ENCODE results near the gene BRAP. TPM values are rescaled to one million over a fixed set of nuclear protein-coding genes. Genes with fewer than 3 reads are reported as not detected.

Gene BRAP
- polyA plus RNA-seq, 1 donor from 2014 or later, result 23.4 TPM

- Histone ChIP-seq H2AFZ (ENCODE audit: low read depth, low read length) (no peak overlapping the region), H3K36me3 (ENCODE audit: insufficient read depth, low read length) (peaks cover 1% of the 10 kb centered on the region), H3K4me2 (ENCODE audit: low read length) (no peak overlapping the region), H3K9me3 (ENCODE audit: low read length) (no peaks in the 10 kb centered on the region), H4K20me1 (ENCODE audit: insufficient read depth) (no peaks in the 10 kb centered on the region), H3K27ac (ENCODE audit: low read length) (no peak overlapping the region), H3F3A (ENCODE audit: insufficient read depth, low read length, poor library complexity, severe bottlenecking) (no peaks in the 10 kb centered on the region), H3K79me2 (replicated peaks; ENCODE audit: insufficient read depth, low read length) (no peaks in the 10 kb centered on the region), H3K4me3 (ENCODE audit: low read length) (no peak overlapping the region), H3K9me2 (ENCODE audit: insufficient read depth, low read length) (no peaks in the 10 kb centered on the region), H3K9ac (ENCODE audit: low read length) (no peak overlapping the region), H3K27me3 (ENCODE audit: insufficient read depth, low read depth, low read length) (no peaks in the 10 kb centered on the region)
- TF ChIP-seq REST (IDR thresholded peaks at IDR 0.05; ENCODE audit: borderline replicate concordance), result no peak
- no peak for TF ChIP-seq CTCF (IDR thresholded peaks at IDR 0.05; ENCODE audit: poor library complexity, severe bottlenecking)
- TF ChIP-seq MXI1 (conservative IDR thresholded peaks at IDR 0.05; ENCODE audit: poor library complexity, severe bottlenecking), result no peak
- TF ChIP-seq RAD21 (conservative IDR thresholded peaks at IDR 0.05), result no peak
- TF ChIP-seq SMC3 (conservative IDR thresholded peaks at IDR 0.05; ENCODE audit: poor library complexity), result no peak
- no peak for TF ChIP-seq EP300 (conservative IDR thresholded peaks at IDR 0.05; ENCODE audit: poor library complexity, severe bottlenecking)
- TF ChIP-seq EZH2 (IDR thresholded peaks at IDR 0.05; ENCODE audit: borderline replicate concordance, insufficient read depth, low read length, poor library complexity, severe bottlenecking), result no peak
- no peak for TF ChIP-seq POLR2AphosphoS5 (IDR thresholded peaks at IDR 0.05)
- TF ChIP-seq TAF1 (IDR thresholded peaks at IDR 0.05; ENCODE audit: low read depth), result no peak
Observed at GRCh38 chr12:111650912-111651311, 34.8 kb downstream of the BRAP start.

GRCh38 chr12:111645433-111645832 lies 40.3 kb downstream of the BRAP start:
- H3K4me2 ChIP-seq (ENCODE audit: low read length), result no peak overlapping the region
- H2AFZ ChIP-seq (ENCODE audit: low read depth, low read length), result no peak overlapping the region
- H3K9me2 ChIP-seq (ENCODE audit: insufficient read depth, low read length), result no peaks in the 10 kb centered on the region
- no peaks in the 10 kb centered on the region for H3K79me2 ChIP-seq (replicated peaks; ENCODE audit: insufficient read depth, low read length)
- no peaks in the 10 kb centered on the region for H3F3A ChIP-seq (ENCODE audit: insufficient read depth, low read length, poor library complexity, severe bottlenecking)
- no peak overlapping the region for H3K9ac ChIP-seq (ENCODE audit: low read length)
- no peak for TF ChIP-seq EP300 (conservative IDR thresholded peaks at IDR 0.05; ENCODE audit: poor library complexity, severe bottlenecking)
- no peak for TF ChIP-seq SMC3 (conservative IDR thresholded peaks at IDR 0.05; ENCODE audit: poor library complexity)
- no peak for TF ChIP-seq REST (IDR thresholded peaks at IDR 0.05; ENCODE audit: borderline replicate concordance)
- TF ChIP-seq EZH2 (IDR thresholded peaks at IDR 0.05; ENCODE audit: borderline replicate concordance, insufficient read depth, low read length, poor library complexity, severe bottlenecking), result no peak
- no peak for TF ChIP-seq POLR2AphosphoS5 (IDR thresholded peaks at IDR 0.05)
- no peak for TF ChIP-seq CTCF (IDR thresholded peaks at IDR 0.05; ENCODE audit: poor library complexity, severe bottlenecking)
- TF ChIP-seq MXI1 (conservative IDR thresholded peaks at IDR 0.05; ENCODE audit: poor library complexity, severe bottlenecking), result no peak
- TF ChIP-seq TAF1 (IDR thresholded peaks at IDR 0.05; ENCODE audit: low read depth), result no peak
- no peak for TF ChIP-seq RAD21 (conservative IDR thresholded peaks at IDR 0.05)
- H3K4me3 ChIP-seq (ENCODE audit: low read length), result no peak overlapping the region
- no peaks in the 10 kb centered on the region for H4K20me1 ChIP-seq (ENCODE audit: insufficient read depth)
- H3K27me3 ChIP-seq (ENCODE audit: insufficient read depth, low read depth, low read length), result no peaks in the 10 kb centered on the region
- H3K36me3 ChIP-seq (ENCODE audit: insufficient read depth, low read length), result peaks cover 4% of the 10 kb centered on the region
- H3K27ac ChIP-seq (ENCODE audit: low read length), result no peak overlapping the region
- no peaks in the 10 kb centered on the region for H3K9me3 ChIP-seq (ENCODE audit: low read length)

All from neural cell (in vitro differentiated cells).